ENCODE measurements around the gene NKAIN2. TPM values are rescaled to one million over a fixed set of nuclear protein-coding genes. Genes with fewer than 3 reads are reported as not detected.

NKAIN2 gene
- polyA plus RNA-seq, 1 of the 3 experiments (the other 2 are of a cell fraction), result not detected

DNA sequence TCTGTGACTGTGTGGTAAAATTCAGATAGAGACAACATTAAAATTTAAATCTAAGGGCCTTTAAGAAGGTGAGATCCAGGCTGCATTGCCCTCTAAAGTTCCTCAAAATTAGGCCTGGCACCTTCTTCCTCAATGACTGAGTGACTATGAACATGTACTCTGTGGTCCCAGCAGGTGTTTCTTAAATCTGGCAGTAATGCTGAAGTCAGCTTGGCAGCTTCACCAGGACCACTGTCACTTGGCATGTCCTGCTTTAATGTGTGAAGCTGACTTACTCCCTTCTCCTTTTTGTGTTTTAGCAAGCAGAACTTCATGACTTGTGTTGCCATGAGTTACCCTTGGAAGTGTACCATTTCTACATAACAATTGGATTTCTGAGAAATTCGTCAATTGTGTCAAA is 141.7 kb downstream of the NKAIN2 start:
- no peak overlapping the region for H2AFZ ChIP-seq (ENCODE audit: low read depth)
- ChIA-PET CTCF (no interaction called here), POLR2A (no interaction called here)
- H3K9me3 ChIP-seq, result no peaks in the 10 kb centered on the region
- no peaks in the 10 kb centered on the region for H3K4me1 ChIP-seq (ENCODE audit: control insufficient read depth in 1 of 2, insufficient read depth in 2 of 2, low read depth in 1 of 2, low read length in 1 of 2)
- H3F3A ChIP-seq (replicated peaks; ENCODE audit: insufficient read depth), result no peaks in the 10 kb centered on the region
- no peaks in the 10 kb centered on the region for H3K36me3 ChIP-seq (replicated peaks in 1 of 2; ENCODE audit: control insufficient read depth in 1 of 2, insufficient read depth in 2 of 2, low read length in 1 of 2)
- DNase-seq, result no peak
- H4K20me1 ChIP-seq (ENCODE audit: insufficient read depth), result no peaks in the 10 kb centered on the region
- no peak for TF ChIP-seq EZH2phosphoT487 (IDR thresholded peaks at IDR 0.05; ENCODE audit: borderline replicate concordance, low read depth)
- no peak for TF ChIP-seq YY1 (IDR thresholded peaks at IDR 0.05; ENCODE audit: low read depth)
- TF ChIP-seq, protein P1, sequence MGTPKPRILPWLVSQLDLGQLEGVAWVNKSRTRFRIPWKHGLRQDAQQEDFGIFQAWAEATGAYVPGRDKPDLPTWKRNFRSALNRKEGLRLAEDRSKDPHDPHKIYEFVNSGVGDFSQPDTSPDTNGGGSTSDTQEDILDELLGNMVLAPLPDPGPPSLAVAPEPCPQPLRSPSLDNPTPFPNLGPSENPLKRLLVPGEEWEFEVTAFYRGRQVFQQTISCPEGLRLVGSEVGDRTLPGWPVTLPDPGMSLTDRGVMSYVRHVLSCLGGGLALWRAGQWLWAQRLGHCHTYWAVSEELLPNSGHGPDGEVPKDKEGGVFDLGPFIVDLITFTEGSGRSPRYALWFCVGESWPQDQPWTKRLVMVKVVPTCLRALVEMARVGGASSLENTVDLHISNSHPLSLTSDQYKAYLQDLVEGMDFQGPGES (IDR thresholded peaks at IDR 0.05; ENCODE audit: low read depth, low read length), result no peak
- TF ChIP-seq RXRA (IDR thresholded peaks at IDR 0.05; ENCODE audit: borderline replicate concordance, low read depth), result no peak
- no peak for TF ChIP-seq GABPA (IDR thresholded peaks at IDR 0.05; ENCODE audit: low read depth)
- TF ChIP-seq ELF1 (IDR thresholded peaks at IDR 0.05), result no peak
- no peak for TF ChIP-seq CHD2 (IDR thresholded peaks at IDR 0.05; ENCODE audit: low read length, partially characterized antibody)
- no peak for TF ChIP-seq POLR2AphosphoS5 (IDR thresholded peaks at IDR 0.05; ENCODE audit: low read depth, low read length)
- no peak for TF ChIP-seq TCF12 (IDR thresholded peaks at IDR 0.05)
- TF ChIP-seq, protein P2, sequence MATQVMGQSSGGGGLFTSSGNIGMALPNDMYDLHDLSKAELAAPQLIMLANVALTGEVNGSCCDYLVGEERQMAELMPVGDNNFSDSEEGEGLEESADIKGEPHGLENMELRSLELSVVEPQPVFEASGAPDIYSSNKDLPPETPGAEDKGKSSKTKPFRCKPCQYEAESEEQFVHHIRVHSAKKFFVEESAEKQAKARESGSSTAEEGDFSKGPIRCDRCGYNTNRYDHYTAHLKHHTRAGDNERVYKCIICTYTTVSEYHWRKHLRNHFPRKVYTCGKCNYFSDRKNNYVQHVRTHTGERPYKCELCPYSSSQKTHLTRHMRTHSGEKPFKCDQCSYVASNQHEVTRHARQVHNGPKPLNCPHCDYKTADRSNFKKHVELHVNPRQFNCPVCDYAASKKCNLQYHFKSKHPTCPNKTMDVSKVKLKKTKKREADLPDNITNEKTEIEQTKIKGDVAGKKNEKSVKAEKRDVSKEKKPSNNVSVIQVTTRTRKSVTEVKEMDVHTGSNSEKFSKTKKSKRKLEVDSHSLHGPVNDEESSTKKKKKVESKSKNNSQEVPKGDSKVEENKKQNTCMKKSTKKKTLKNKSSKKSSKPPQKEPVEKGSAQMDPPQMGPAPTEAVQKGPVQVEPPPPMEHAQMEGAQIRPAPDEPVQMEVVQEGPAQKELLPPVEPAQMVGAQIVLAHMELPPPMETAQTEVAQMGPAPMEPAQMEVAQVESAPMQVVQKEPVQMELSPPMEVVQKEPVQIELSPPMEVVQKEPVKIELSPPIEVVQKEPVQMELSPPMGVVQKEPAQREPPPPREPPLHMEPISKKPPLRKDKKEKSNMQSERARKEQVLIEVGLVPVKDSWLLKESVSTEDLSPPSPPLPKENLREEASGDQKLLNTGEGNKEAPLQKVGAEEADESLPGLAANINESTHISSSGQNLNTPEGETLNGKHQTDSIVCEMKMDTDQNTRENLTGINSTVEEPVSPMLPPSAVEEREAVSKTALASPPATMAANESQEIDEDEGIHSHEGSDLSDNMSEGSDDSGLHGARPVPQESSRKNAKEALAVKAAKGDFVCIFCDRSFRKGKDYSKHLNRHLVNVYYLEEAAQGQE (IDR thresholded peaks at IDR 0.05; ENCODE audit: low read depth, low read length), result no peak
- TF ChIP-seq, protein P3, sequence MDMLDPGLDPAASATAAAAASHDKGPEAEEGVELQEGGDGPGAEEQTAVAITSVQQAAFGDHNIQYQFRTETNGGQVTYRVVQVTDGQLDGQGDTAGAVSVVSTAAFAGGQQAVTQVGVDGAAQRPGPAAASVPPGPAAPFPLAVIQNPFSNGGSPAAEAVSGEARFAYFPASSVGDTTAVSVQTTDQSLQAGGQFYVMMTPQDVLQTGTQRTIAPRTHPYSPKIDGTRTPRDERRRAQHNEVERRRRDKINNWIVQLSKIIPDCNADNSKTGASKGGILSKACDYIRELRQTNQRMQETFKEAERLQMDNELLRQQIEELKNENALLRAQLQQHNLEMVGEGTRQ (IDR thresholded peaks at IDR 0.05; ENCODE audit: borderline replicate concordance, low read depth, low read length), result no peak
- no peak for TF ChIP-seq FOSL2 (IDR thresholded peaks at IDR 0.05; ENCODE audit: borderline replicate concordance, low read depth)
- no peak for TF ChIP-seq NRF1 (IDR thresholded peaks at IDR 0.05; ENCODE audit: low read depth, low read length)
- TF ChIP-seq MXI1 (IDR thresholded peaks at IDR 0.05; ENCODE audit: low read depth, low read length), result no peak
- TF ChIP-seq SMC3 (IDR thresholded peaks at IDR 0.05; ENCODE audit: low read depth, low read length), result no peak
- TF ChIP-seq, protein P4, sequence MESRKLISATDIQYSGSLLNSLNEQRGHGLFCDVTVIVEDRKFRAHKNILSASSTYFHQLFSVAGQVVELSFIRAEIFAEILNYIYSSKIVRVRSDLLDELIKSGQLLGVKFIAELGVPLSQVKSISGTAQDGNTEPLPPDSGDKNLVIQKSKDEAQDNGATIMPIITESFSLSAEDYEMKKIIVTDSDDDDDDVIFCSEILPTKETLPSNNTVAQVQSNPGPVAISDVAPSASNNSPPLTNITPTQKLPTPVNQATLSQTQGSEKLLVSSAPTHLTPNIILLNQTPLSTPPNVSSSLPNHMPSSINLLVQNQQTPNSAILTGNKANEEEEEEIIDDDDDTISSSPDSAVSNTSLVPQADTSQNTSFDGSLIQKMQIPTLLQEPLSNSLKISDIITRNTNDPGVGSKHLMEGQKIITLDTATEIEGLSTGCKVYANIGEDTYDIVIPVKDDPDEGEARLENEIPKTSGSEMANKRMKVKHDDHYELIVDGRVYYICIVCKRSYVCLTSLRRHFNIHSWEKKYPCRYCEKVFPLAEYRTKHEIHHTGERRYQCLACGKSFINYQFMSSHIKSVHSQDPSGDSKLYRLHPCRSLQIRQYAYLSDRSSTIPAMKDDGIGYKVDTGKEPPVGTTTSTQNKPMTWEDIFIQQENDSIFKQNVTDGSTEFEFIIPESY (IDR thresholded peaks at IDR 0.05; ENCODE audit: borderline replicate concordance, low read depth), result no peak
- TF ChIP-seq FOXM1 (IDR thresholded peaks at IDR 0.05; ENCODE audit: low read depth), result no peak
- TF ChIP-seq, protein P5, sequence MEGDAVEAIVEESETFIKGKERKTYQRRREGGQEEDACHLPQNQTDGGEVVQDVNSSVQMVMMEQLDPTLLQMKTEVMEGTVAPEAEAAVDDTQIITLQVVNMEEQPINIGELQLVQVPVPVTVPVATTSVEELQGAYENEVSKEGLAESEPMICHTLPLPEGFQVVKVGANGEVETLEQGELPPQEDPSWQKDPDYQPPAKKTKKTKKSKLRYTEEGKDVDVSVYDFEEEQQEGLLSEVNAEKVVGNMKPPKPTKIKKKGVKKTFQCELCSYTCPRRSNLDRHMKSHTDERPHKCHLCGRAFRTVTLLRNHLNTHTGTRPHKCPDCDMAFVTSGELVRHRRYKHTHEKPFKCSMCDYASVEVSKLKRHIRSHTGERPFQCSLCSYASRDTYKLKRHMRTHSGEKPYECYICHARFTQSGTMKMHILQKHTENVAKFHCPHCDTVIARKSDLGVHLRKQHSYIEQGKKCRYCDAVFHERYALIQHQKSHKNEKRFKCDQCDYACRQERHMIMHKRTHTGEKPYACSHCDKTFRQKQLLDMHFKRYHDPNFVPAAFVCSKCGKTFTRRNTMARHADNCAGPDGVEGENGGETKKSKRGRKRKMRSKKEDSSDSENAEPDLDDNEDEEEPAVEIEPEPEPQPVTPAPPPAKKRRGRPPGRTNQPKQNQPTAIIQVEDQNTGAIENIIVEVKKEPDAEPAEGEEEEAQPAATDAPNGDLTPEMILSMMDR (IDR thresholded peaks at IDR 0.05), result no peak
- no peak for TF ChIP-seq SIN3A (IDR thresholded peaks at IDR 0.05; ENCODE audit: borderline replicate concordance, low read depth, low read length)
- TF ChIP-seq MEF2A (IDR thresholded peaks at IDR 0.05; ENCODE audit: borderline replicate concordance, low read depth), result no peak
- H3K4me3 ChIP-seq (ENCODE audit: low read depth in 2 of 2, low read length in 1 of 2), result no peak overlapping the region
- WGBS (ENCODE audit: low lambda C conversion rate), result 0% methylated on average over 1 of the region's 1 CpG
- no peaks in the 10 kb centered on the region for H3K9me2 ChIP-seq
- H3K27me3 ChIP-seq (ENCODE audit: insufficient read depth), result no peaks in the 10 kb centered on the region
- no peak overlapping the region for H3K27ac ChIP-seq (ENCODE audit: low read depth in 2 of 2, low read length in 1 of 2)
- no peaks in the 10 kb centered on the region for H3K79me2 ChIP-seq (ENCODE audit: insufficient read depth)
- H3K4me2 ChIP-seq, result no peak overlapping the region
- no peak overlapping the region for H3K9ac ChIP-seq

Measured in SK-N-SH (cell line).